Measurements from ENCODE around the gene CCNL2. TPM values are rescaled to one million over a fixed set of nuclear protein-coding genes. Genes with fewer than 3 reads are reported as not detected.
"Not testable (repeated sequence)": the region's sequence is repeated elsewhere in the genome, so short reads cannot be mapped to it uniquely, and the experiment has no call there.

The CCNL2 gene
- polyA plus RNA-seq, 1 donor from 2014 or later = 39.8 TPM

DNA sequence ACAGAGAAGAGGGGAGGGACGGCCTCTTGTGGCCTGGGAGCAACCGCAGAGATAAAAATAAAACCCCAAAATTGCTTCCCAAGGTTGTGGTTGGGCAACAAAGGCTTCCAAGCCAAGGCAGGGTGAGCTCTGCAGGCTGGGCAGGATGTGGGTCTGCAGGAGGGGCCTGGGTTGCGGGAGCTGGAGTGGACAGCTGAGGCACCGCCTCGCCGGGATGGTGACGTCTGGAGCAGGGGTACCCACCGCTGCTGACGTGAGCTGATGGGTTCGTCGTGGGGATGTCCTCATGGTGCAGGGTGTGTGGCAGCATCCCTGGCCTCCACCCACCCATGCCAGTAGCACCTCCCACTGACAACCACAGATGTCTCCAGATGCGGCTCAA, 27.8 kb downstream of the CCNL2 start:
- H3K9me3 Mint-ChIP-seq = no peaks in the 10 kb centered on the region
- peak overlapping the region in 1 of 3 donors; percentile 84 for H3K27ac Mint-ChIP-seq
- H3K4me1 Mint-ChIP-seq = peaks cover 5 to 8% (median 6%) of the 10 kb centered on the region in 3 donors
- no peaks in the 10 kb centered on the region for H3K36me3 Mint-ChIP-seq
- peak overlapping the region in 1 of 4 donors; percentile 84 for H3K4me3 Mint-ChIP-seq
- H3K27me3 Mint-ChIP-seq = no peaks in the 10 kb centered on the region

GRCh38 chr1:1370771-1371300, 28.3 kb downstream of the CCNL2 start:
- Mint-ChIP-seq H3K36me3 (no peaks in the 10 kb centered on the region), H3K27me3 (no peaks in the 10 kb centered on the region), H3K4me3 (peak overlapping the region in 1 of 4 donors; percentile 48), H3K9me3 (no peaks in the 10 kb centered on the region), H3K4me1 (peaks cover 5 to 8% (median 6%) of the 10 kb centered on the region in 3 donors), H3K27ac (peak overlapping the region in 1 of 3 donors; percentile 84)

GRCh38 chr1:1370094-1370493, 29.0 kb downstream of the CCNL2 start:
- not testable (repeated sequence) for H3K36me3 Mint-ChIP-seq, H3K27me3 Mint-ChIP-seq, H3K4me1 Mint-ChIP-seq, H3K9me3 Mint-ChIP-seq
- H3K27ac Mint-ChIP-seq = peak overlapping the region in 1 of 3 donors; percentile 53
- peak overlapping the region in 1 of 4 donors; percentile 48 for H3K4me3 Mint-ChIP-seq

DNA sequence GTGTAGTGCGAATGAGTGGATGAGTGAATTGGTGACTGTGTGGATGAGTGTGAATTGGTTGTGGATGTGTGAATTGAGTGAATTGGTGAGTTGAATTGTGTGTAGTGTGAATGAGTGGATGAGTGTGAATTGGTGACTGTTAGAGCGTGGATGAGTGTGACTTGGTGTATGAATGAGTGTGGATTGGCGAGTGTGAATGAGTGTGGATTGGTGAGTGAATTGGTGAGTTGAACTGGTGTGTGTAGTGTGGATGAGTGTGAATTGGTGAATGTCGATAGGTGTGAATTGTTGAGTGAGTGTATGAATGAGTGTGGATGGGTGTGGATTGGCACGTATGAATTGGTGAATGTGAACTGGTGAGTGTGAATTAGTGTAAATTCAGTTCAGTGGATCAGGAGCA, 31.8 kb downstream of the CCNL2 start:
- Mint-ChIP-seq H3K27me3 (no peaks in the 10 kb centered on the region), H3K4me3 (no peak overlapping the region), H3K36me3 (no peaks in the 10 kb centered on the region), H3K4me1 (peaks cover 0 to 2% (median 2%) of the 10 kb centered on the region in 3 donors), H3K9me3 (no peaks in the 10 kb centered on the region), H3K27ac (no peak overlapping the region)

GRCh38 chr1:1366699-1367066, 32.5 kb downstream of the CCNL2 start:
- H3K27me3 Mint-ChIP-seq = no peaks in the 10 kb centered on the region
- no peak overlapping the region for H3K27ac Mint-ChIP-seq
- no peaks in the 10 kb centered on the region for H3K9me3 Mint-ChIP-seq
- H3K4me1 Mint-ChIP-seq = peaks cover 0 to 4% (median 2%) of the 10 kb centered on the region in 3 donors
- no peak overlapping the region for H3K4me3 Mint-ChIP-seq
- no peaks in the 10 kb centered on the region for H3K36me3 Mint-ChIP-seq

DNA sequence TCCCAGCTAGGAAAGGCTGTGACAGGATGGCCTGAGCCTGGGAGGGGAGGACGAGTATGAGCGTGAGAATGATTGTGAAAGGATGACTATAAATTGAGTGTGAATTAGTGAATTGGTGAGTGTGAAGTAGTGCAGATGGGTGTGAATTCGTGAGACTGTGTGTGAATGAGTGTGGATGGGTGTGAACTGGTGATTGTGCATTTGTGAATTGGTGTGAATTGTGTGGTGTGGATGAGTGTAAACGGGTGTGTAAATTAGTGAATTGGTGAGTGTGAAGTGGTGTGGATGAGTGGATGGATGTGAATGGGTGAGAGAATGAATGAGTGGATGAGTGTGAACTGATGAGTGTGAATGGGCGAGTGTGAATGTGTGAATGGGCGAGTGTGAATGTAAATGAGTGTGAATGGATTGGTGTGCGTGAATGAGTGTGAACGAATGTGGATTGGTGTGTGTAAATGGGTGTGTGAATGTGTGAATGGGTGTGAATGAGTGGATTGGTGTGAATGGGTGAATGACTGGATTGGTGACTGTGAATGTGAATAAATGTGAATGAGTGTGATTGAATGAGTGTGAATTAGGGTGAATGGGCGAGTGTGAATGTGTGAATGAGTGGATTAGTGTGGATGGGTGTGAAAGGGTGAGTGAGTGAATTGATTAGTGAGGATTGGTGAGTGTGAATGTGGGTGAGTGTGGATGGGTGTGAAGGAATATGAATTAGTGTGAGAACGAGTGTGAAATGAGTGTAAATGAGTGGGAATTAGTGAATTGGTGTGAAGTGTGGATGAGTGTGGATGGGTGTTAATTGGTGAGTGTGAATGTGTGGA, 33.0 kb downstream of the CCNL2 start:
- peaks cover 0 to 4% (median 2%) of the 10 kb centered on the region in 3 donors for H3K4me1 Mint-ChIP-seq
- no peak overlapping the region for H3K4me3 Mint-ChIP-seq
- H3K27ac Mint-ChIP-seq = no peak overlapping the region
- H3K36me3 Mint-ChIP-seq = no peaks in the 10 kb centered on the region
- H3K9me3 Mint-ChIP-seq = no peaks in the 10 kb centered on the region
- H3K27me3 Mint-ChIP-seq = no peaks in the 10 kb centered on the region

GRCh38 chr1:1364266-1364665, 34.9 kb downstream of the CCNL2 start:
- Mint-ChIP-seq H3K9me3 (no peaks in the 10 kb centered on the region), H3K27me3 (peaks cover 6% of the 10 kb centered on the region), H3K27ac (no peak overlapping the region), H3K4me1 (peaks cover under 1 to 5% (median 4%) of the 10 kb centered on the region in 3 donors), H3K36me3 (peaks cover 2% of the 10 kb centered on the region), H3K4me3 (no peak overlapping the region)

DNA sequence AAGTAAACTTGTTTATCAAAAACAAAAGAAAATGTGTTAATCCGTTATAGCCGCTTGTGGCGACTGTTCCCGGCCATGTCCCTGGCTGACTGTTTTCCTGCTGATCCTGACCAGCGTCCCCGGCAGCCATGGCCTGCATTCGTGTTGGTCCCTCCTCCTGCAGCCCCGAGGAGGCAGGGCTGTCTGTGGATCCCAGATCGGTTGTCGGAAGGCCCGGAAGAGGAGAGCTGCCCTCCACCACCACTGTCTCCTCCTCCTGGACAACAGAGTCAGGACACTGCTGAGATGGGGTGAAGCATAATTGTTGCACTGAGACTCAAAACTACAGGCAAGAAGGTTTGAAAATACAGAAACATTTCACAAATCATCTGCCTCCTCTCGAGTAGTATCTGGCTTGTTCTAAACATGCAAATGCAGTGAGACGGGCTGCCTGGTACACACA, 37.1 kb downstream of the CCNL2 start:
- H3K9me3 Mint-ChIP-seq = no peaks in the 10 kb centered on the region
- no peak overlapping the region for H3K27ac Mint-ChIP-seq
- H3K27me3 Mint-ChIP-seq = peaks cover 17% of the 10 kb centered on the region
- H3K4me1 Mint-ChIP-seq = peaks cover 3 to 6% (median 6%) of the 10 kb centered on the region in 3 donors
- peak overlapping the region in 1 of 4 donors; percentile 50 for H3K4me3 Mint-ChIP-seq
- H3K36me3 Mint-ChIP-seq = peaks cover 2% of the 10 kb centered on the region

GRCh38 chr1:1361233-1361981, 37.7 kb downstream of the CCNL2 start:
- Mint-ChIP-seq H3K4me3 (no peak overlapping the region), H3K9me3 (no peaks in the 10 kb centered on the region), H3K4me1 (peaks cover 3 to 6% (median 6%) of the 10 kb centered on the region in 3 donors), H3K27me3 (peaks cover 17% of the 10 kb centered on the region), H3K36me3 (peaks cover 2% of the 10 kb centered on the region), H3K27ac (no peak overlapping the region)

GRCh38 chr1:1360506-1361169, 38.5 kb downstream of the CCNL2 start:
- Mint-ChIP-seq H3K27ac (peak overlapping the region in 1 of 3 donors; percentile 12), H3K9me3 (no peaks in the 10 kb centered on the region), H3K4me3 (no peak overlapping the region), H3K27me3 (peaks cover 17% of the 10 kb centered on the region), H3K4me1 (peaks cover 3 to 6% (median 6%) of the 10 kb centered on the region in 3 donors), H3K36me3 (peaks cover 2% of the 10 kb centered on the region)

- peak overlapping the region in 1 of 3 donors; percentile 19 for H3K27ac Mint-ChIP-seq
- H3K9me3 Mint-ChIP-seq = no peaks in the 10 kb centered on the region
- peaks cover 17% of the 10 kb centered on the region for H3K27me3 Mint-ChIP-seq
- peaks cover 3 to 6% (median 6%) of the 10 kb centered on the region in 3 donors for H3K4me1 Mint-ChIP-seq
- H3K36me3 Mint-ChIP-seq = peaks cover 2% of the 10 kb centered on the region
- H3K4me3 Mint-ChIP-seq = peak overlapping the region in 3 of 4 donors; percentile 47 to 64 (median 49)
Measured at GRCh38 chr1:1359664-1360468, 39.3 kb downstream of the CCNL2 start.

GRCh38 chr1:1359308-1359663, 39.8 kb downstream of the CCNL2 start:
- peak overlapping the region in 2 of 3 donors; percentile 16 to 19 for H3K27ac Mint-ChIP-seq
- H3K9me3 Mint-ChIP-seq = no peaks in the 10 kb centered on the region
- H3K4me1 Mint-ChIP-seq = peaks cover 3 to 6% (median 6%) of the 10 kb centered on the region in 3 donors
- peaks cover 2% of the 10 kb centered on the region for H3K36me3 Mint-ChIP-seq
- peaks cover 17% of the 10 kb centered on the region for H3K27me3 Mint-ChIP-seq
- H3K4me3 Mint-ChIP-seq = peak overlapping the region in 3 of 4 donors; percentile 47 to 64 (median 55)

DNA sequence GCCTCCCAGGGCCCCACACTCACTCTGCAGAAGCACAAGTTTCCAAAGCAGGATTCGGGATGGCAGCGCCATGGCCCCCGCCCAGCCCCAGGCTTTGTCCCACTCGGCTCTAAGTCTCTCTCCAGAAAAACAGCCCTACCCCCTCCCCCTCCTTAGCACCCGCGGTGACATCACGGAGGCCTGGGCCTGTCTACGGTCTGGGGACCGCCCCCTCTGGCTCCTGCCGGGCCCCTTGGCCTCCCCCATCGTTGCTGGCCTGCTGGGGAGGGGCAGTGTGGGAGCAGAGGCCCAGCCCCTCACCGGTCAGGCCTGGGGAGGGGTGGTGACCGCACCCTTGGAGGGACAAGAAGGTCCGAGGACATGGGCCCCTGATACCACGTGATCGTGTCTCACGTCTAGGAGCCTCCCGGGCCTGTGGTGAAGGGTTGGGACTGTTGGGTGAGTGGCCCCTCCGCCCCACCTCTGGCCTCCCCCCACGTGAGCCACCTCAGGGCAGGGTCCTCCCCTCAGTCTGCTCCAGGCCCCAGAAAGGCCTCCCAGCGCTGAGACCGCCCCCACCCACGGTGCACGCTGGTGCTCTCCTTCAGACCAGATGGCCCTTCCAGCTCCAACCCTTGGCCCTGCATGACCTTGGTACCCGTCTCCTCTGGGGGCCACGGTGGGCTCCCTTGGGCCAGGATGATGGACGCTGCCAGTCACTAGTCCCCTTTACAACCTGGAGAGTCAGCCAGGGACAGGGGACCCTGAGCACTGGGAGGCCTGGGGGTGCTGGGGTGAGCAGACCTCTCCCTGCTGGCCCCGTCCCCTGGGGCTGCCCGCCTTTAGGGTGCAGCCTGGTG, 40.5 kb downstream of the CCNL2 start, which contains the start of gene MXRA8:
MXRA8 (minus strand) TSS at position 123 of the 839 bp plus-strand sequence; CDS start at position 72, 51 bp downstream.
- Mint-ChIP-seq H3K36me3 (peaks cover 2% of the 10 kb centered on the region), H3K27ac (peak within 1 kb of the TSS in 2 of 3 donors; percentile 16 to 22), H3K4me3 (peak within 1 kb of the TSS in 3 of 4 donors; percentile 47 to 64 (median 55)), H3K4me1 (peaks cover 3 to 6% (median 6%) of the 10 kb centered on the region in 3 donors), H3K27me3 (peaks cover 17% of the 10 kb centered on the region), H3K9me3 (no peaks in the 10 kb centered on the region)
